A375 (cell line): Measurements from ENCODE around the gene C11orf65. TPM values are rescaled to one million over a fixed set of nuclear protein-coding genes. Genes with fewer than 3 reads are reported as not detected.

Source experiments
- total RNA-seq: library from RNA; depleted of rRNA; stranded (reverse); fragments of >200 nt; shearing (Covaris generic); gene quantifications from 2 replicates; pipeline ENCODE4 v1.2.3, GENCODE V29; 2014; rRNA removed

The C11orf65 gene, protein sequence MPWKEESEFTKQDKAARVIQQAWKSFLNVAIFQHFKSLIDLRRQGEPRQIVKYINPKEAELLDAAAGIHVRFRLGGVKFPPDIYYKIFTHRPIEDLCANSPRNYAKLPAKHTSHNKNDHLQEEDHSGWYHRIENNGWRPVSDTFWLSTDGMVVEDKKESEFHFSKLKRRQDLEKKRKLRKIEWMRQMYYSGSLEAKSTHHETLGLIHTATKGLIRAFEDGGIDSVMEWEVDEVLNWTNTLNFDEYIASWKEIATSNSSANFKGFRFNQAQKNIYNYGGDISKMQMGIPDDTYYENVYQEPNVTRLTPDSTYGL
- 0.23 and 0.58 TPM in 2 replicates for total RNA-seq

DNA sequence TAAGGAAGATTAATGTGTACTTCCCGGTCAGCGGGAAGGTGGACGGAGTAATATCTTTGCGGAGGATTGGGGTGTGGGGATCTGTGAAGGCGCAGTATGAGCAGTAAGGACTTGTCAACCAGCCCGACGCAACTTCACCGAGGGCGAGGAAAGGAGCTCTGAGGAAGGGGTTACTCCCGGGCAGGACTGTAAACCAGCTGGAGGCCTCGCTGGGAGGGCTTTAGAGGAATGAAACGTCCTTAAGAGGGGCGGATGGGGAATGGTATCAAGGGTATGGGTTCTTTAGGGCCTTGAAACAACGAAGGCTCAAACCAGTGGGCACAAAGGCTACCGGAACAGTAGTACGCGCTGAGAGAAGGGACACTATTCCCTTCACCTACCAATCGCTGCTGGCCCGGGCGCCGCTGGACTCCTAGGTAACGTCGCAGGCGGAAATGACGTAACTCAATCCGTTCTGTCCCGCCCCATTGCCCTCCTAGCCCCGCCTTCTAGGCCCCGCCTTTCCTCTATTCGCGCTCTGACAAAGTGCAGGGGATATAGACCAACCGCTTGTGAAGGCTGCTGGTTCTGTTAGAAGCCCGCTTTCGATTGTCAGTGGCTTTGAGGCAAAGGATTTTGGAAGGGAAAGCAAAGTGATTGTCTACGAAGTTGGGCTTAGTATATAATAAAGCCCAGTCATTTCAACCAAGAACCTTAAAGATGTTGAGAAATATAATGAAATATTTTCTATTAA, at the start of gene C11orf65:
Gene C11orf65 (minus strand): TSS at position 439 of the 733 bp plus-strand sequence. CDS start 5,970 bp downstream, outside the sequence.

DNA sequence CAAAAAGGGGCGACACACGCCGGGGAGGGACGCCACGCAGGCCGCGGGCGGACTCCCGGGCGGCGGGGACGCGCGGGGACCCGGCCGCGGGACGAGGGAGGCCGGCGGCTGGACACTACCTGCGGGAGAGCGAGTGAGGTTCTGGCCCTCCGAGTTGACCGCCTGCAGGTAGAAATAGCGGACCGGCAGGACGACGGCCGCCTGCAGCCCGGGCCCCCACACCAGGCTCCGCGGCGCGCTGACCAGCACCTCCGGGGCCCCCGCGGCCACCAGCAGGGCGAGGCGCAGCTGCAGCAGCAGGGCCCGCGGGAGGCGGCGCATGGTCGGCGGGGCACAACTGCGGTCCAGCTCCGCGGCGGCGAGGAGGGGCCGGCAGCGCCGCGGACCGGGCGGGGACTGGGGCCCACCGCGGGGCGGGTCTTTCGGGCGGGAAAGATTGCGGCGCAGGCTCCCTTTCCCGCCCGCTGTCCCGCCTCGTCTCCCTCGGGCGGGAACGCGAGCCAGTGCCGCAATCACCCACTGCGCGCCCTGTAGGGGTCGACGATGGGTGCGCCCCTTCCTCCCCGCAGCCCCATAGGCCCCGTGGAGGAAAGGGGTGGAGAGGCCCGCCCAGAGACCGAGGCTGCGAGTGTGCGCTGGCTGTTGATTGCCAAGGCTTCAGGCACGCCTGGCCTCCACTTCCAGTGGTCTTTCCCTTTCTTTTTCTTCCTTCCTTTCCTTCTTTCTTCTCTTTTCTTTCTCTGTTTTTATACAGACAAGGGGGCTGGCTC, 30.9 kb upstream of the C11orf65 start, which contains the start of gene POGLUT3:
Gene POGLUT3 (minus strand): TSS at position 339 of the 770 bp plus-strand sequence. CDS start 18 bp downstream, at position 321.

Other genes starting within 250 kb of the C11orf65 start
- 11.9 and 12.2 TPM in 2 replicates for gene NPAT, start 244.9 kb downstream of the C11orf65 start, total RNA-seq
- 61.2 and 64.2 TPM in 2 replicates for gene ATM, start 244.5 kb downstream of the C11orf65 start, total RNA-seq
- 19.7 and 22.0 TPM in 2 replicates for gene POGLUT3, start 30.9 kb upstream of the C11orf65 start, total RNA-seq
- 0.13 and 0.15 TPM in 2 replicates for gene EXPH5, start 126.2 kb upstream of the C11orf65 start, total RNA-seq
- gene DDX10, start 197.5 kb upstream of the C11orf65 start, total RNA-seq, result 33.7 and 36.6 TPM in 2 replicates